K562 (cell line): ENCODE results near the gene CSNK1D. TPM values are rescaled to one million over a fixed set of nuclear protein-coding genes. Genes with fewer than 3 reads are reported as not detected.

Experiments used
- ARNT ChIP-seq, 2 experiments: fragments of 450-650 bp; IDR thresholded peaks; 2 replicates each; pipeline ENCODE4 v1.6.1; 2016; ENCODE audit warnings: mild to moderate bottlenecking in 1 of 2
- CEBPG ChIP-seq, 3 experiments: fragments of 200-800 bp in 1 of 3; sonication (Bioruptor generic) in 1 of 3; sonication (generic) in 1 of 3; formaldehyde crosslinking in 1 of 3; IDR thresholded peaks in 2 of 3; conservative IDR thresholded peaks in 1 of 3; 2 replicates each; pipeline versions ENCODE4 v1.6.1 to v1.8.0; 2016 to 2022; ENCODE audit warnings: missing compliant biosample characterization in 2 of 3, missing genetic modification characterization in 2 of 3, mild to moderate bottlenecking in 1 of 3, missing genetic modification reagents in 1 of 3
- FOSL1 ChIP-seq: fragments of 200-800 bp; sonication (Bioruptor generic); conservative IDR thresholded peaks from 2 replicates; pipeline ENCODE4 v1.6.1; 2016; ENCODE audit warnings: missing genetic modification characterization, missing compliant biosample characterization
- GATAD2B ChIP-seq: fragments of 450-650 bp; IDR thresholded peaks from 2 replicates; pipeline ENCODE4 v1.6.1; 2017; ENCODE audit warnings: mild to moderate bottlenecking, borderline replicate concordance
- HDAC6 ChIP-seq: IDR thresholded peaks from 2 replicates; pipeline ENCODE4 v1.6.1; 2012; ENCODE audit warnings: low read depth, mild to moderate bottlenecking, control low read depth, inconsistent platforms, low read length, moderate library complexity
- MBD1 ChIP-seq: fragments of 250-450 bp; sonication (Bioruptor Pico); IDR thresholded peaks from 2 replicates; pipeline ENCODE4 v1.8.0; 2022; ENCODE audit warnings: inconsistent platforms
- MED1 ChIP-seq: sonication (generic); formaldehyde crosslinking; IDR thresholded peaks from 2 replicates; pipeline ENCODE4 v1.8.1; 2023; ENCODE audit warnings: missing genetic modification reagents, borderline replicate concordance
- MLX ChIP-seq, 2 experiments: fragments of 450-650 bp in 1 of 2; sonication (generic) in 1 of 2; formaldehyde crosslinking; conservative IDR thresholded peaks; 2 replicates each; pipeline versions ENCODE4 v1.4.0 to v1.8.1; 2020 to 2022; ENCODE audit warnings: mild to moderate bottlenecking in 1 of 2, missing genetic modification reagents in 1 of 2
- NCOA4 ChIP-seq: fragments of 450-650 bp; IDR thresholded peaks from 2 replicates; pipeline ENCODE4 v1.6.1; 2018; ENCODE audit warnings: mild to moderate bottlenecking; ENCODE audit not compliant: partially characterized antibody
- PHB ChIP-seq: fragments of 250-450 bp; sonication (Bioruptor Pico); IDR thresholded peaks from 2 replicates; pipeline ENCODE4 v1.5.0; 2021
- TFAM ChIP-seq: fragments of 250-450 bp; sonication (Bioruptor Pico); conservative IDR thresholded peaks from 2 replicates; pipeline ENCODE4 v1.5.0; 2021; ENCODE audit warnings: mild to moderate bottlenecking, moderate library complexity
- THRA ChIP-seq: fragments of 450-650 bp; IDR thresholded peaks from 2 replicates; pipeline ENCODE4 v1.6.1; 2017; ENCODE audit warnings: mild to moderate bottlenecking, moderate library complexity
- ZBTB26 ChIP-seq: fragments of 450-650 bp; formaldehyde crosslinking; IDR thresholded peaks from 2 replicates; pipeline ENCODE4 v1.4.0; 2022; ENCODE audit warnings: missing genetic modification characterization
- ZNF232 ChIP-seq: sonication (generic); formaldehyde crosslinking; IDR thresholded peaks from 2 replicates; pipeline ENCODE4 v1.8.0; 2022; ENCODE audit warnings: mild to moderate bottlenecking, missing genetic modification reagents
- ZNF436 ChIP-seq: fragments of 250-450, 450-650 bp; sonication (Bioruptor Pico); formaldehyde crosslinking; IDR thresholded peaks from 2 replicates; pipeline ENCODE4 v1.7.0; 2020; ENCODE audit warnings: mild to moderate bottlenecking
- ZNF507 ChIP-seq: conservative IDR thresholded peaks from 2 replicates; pipeline ENCODE4 v1.6.1; 2017; ENCODE audit warnings: missing genetic modification characterization, missing compliant biosample characterization
- polyA plus RNA-seq, 8 experiments: library from polyadenylated mRNA; depleted of rRNA in 4 of 8; stranded (reverse) in 5 of 8; unstranded in 3 of 8; fragments of >200 nt; fragmentation: Nextera tagmentation in 2 of 8; fragmentation: Illumina TruSeq in 1 of 8; extraction: Ambion mirVana in 2 of 8; extraction: Trizol in 1 of 8; gene quantifications; 2 replicates each; pipeline versions ENCODE4 v1.2.1 to v1.2.3, GENCODE V29; 2011 to 2014; ENCODE audit warnings: inconsistent platforms in 1 of 8, missing spikeins in 1 of 8
- total RNA-seq, 7 experiments: library from RNA; depleted of rRNA in 6 of 7; stranded (reverse); fragments of >200 nt in 6 of 7; fragmentation: Illumina TruSeq in 2 of 7; extraction: Trizol in 2 of 7; gene quantifications; 2 replicates each; pipeline versions ENCODE4 v1.2.1 to v1.2.3, GENCODE V29; 2011 to 2021; ENCODE audit warnings: low replicate concordance in 1 of 7
- TF ChIP-seq, protein P1 (sequence below), 2 experiments: fragments of 450-650 bp; IDR thresholded peaks; 2 replicates each; pipeline ENCODE4 v1.6.1; 2016

The CSNK1D gene
- total and polyA plus RNA-seq, 9 of the 15 experiments (the other 6 are each of a cell fraction or from before 2014, with no cell fraction given): 6.5 to 133 (median 41.3) TPM

DNA sequence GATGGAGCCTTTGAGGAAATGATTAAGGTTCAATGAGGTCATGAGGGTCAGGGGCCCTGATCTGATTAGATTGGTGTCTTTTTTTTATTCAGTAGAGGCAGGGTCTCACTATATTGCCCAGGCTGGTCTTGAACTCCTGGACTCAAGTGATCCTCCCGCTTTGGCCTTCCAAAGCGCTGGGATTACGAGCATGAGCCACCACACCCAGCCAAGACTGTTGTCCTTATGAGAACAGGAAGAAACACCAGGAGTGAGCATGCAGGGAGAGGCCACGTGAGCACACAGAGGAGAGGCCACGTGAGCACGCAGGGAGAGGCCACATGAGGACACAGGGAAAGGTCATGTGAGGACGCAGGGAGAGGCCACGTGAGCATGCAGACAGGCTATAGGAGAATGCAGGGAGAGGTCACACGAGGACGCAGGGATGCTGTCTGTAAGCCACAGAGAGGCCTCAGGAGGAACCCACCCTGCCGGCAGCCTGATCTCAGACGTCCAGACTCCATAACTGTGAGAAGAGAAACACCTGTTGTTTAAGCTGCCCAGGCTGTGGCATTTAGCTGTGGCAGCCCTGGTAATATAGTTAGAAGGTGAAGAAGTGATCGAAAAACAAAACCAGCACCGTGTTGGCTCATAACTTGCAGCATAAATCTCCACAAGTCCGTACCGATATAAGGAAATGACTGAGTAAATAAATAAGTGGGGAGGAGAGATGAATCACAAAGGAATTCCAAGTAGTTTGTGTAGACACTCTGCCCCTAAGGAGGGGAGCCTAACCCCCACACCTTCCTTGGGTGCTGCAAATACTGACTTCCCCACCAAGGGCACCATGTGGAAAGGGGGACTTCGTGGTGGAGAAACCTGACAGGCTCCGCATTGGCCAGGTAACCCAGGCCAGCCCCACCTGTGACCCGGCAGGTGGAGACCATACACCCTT lies 14.6 kb upstream of the CSNK1D start (continued):
- TF ChIP-seq, protein P1, sequence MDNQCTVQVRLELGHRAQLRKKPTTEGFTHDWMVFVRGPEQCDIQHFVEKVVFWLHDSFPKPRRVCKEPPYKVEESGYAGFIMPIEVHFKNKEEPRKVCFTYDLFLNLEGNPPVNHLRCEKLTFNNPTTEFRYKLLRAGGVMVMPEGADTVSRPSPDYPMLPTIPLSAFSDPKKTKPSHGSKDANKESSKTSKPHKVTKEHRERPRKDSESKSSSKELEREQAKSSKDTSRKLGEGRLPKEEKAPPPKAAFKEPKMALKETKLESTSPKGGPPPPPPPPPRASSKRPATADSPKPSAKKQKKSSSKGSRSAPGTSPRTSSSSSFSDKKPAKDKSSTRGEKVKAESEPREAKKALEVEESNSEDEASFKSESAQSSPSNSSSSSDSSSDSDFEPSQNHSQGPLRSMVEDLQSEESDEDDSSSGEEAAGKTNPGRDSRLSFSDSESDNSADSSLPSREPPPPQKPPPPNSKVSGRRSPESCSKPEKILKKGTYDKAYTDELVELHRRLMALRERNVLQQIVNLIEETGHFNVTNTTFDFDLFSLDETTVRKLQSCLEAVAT (IDR thresholded peaks at IDR 0.05): 0 out of 4 replicates have a peak, but pooled peaks of 1 of the 2 experiments have one; percentile 75
- TF ChIP-seq ARNT (IDR thresholded peaks at IDR 0.05) (peak; percentile 79 to 86; a peak in 3 of 4 replicates), FOSL1 (tag) (peak; percentile 59; the same call in 1 of the 2 replicates), MLX (CRISPR knock-in tag; conservative IDR thresholded peaks at IDR 0.05) (peak in 1 of 2 experiments; percentile 98; a peak in 2 of 4 replicates), MED1 (CRISPR knock-in tag) (peak; percentile 99; the same call in 1 of the 2 replicates), HDAC6 (no peak), ZNF436 (CRISPR knock-in tag) (no peak), THRA (peak; percentile 100), CEBPG (CRISPR knock-in tag; IDR thresholded peaks at IDR 0.05) (no peak), CEBPG (tag; conservative IDR thresholded peaks at IDR 0.05 in 1 of 2, IDR thresholded peaks at IDR 0.05 in 1 of 2) (no peak), PHB (CRISPR knock-in tag) (no peak), NCOA4 (no peak), TFAM (CRISPR knock-in tag) (no peak), ZNF507 (tag) (no peak), MBD1 (CRISPR knock-in tag) (no peak), ZBTB26 (CRISPR knock-in tag) (no peak), ZNF232 (no peak), GATAD2B (no peak)
